ENCODE results near the gene LZIC. TPM values are rescaled to one million over a fixed set of nuclear protein-coding genes. Genes with fewer than 3 reads are reported as not detected.

The LZIC gene
- total RNA-seq, 4 donors from 2014 or later: 15.1 to 31.8 (median 19.9) TPM

GRCh38 chr1:9906466-9906865, 36.7 kb downstream of the LZIC start:
- no peak for DNase-seq (ENCODE audit: low spot score)
- ATAC-seq (ENCODE audit: low FRiP score): no peak
- no peak for TF ChIP-seq CTCF (IDR thresholded peaks at IDR 0.05)

- no peak for DNase-seq (ENCODE audit: low spot score)
- no peak for TF ChIP-seq CTCF (IDR thresholded peaks at IDR 0.05)
- ATAC-seq (ENCODE audit: low FRiP score): no peak
Observed at GRCh38 chr1:9905010-9905409, 38.2 kb downstream of the LZIC start.

- no peak for TF ChIP-seq CTCF (IDR thresholded peaks at IDR 0.05)
- no peak for DNase-seq (ENCODE audit: low spot score)
- no peak for ATAC-seq (ENCODE audit: low FRiP score)
Observed at GRCh38 chr1:9904596-9904995, 38.6 kb downstream of the LZIC start.

GRCh38 chr1:9903801-9904527, 39.2 kb downstream of the LZIC start:
- no peak for TF ChIP-seq CTCF (IDR thresholded peaks at IDR 0.05)
- no peak for DNase-seq (ENCODE audit: low spot score)
- ATAC-seq (ENCODE audit: low FRiP score): no peak

- no peak for TF ChIP-seq CTCF (IDR thresholded peaks at IDR 0.05)
- DNase-seq (ENCODE audit: low spot score): no peak
- ATAC-seq (ENCODE audit: low FRiP score): no peak
Observed at GRCh38 chr1:9902060-9902452, 41.1 kb downstream of the LZIC start.

- DNase-seq (ENCODE audit: low spot score): no peak
- TF ChIP-seq CTCF (IDR thresholded peaks at IDR 0.05): no peak
- no peak for ATAC-seq (ENCODE audit: low FRiP score)
Observed at GRCh38 chr1:9901148-9902059, 41.8 kb downstream of the LZIC start.
